ENCODE results near the gene NT5DC2.

DNA sequence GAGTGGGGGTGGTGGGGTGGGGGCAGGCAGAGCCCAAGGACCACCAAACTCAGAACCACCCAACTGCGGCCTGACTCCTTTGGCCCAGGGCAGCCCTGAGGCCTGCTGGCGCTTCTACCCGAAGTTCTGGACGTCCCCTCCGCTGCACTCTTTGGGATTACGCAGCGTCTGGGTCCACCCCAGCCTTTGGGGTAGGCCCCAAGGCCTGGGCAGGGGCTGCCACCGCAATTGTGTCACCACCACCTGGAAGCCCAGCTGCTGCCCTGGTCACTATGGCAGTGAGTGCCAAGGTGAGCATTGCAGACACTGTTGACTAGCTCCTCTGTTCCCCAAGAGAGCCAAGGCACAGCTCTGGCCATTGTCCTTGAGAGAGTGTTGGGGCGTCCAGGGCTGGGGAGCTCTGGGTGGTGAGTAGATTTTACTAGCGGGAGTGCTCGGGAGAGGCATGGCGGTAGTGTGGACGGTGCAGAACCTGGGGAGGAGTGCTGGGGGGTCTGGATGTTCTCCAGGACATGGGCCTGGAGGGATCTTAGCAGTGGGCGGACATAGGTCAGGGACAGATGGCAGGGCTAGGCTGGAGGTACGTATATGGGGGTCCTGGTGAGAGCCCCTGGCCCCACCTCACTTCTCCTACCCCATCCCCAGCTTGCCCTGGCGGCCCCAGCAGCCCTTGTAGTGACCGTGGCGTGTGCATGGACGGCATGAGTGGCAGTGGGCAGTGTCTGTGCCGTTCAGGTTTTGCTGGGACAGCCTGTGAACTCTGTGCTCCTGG, 12.8 kb downstream of the NT5DC2 start:
- TF ChIP-seq TAF1 (IDR thresholded peaks at IDR 0.05; ENCODE audit: low read depth) (no peak), ZBTB7A (IDR thresholded peaks at IDR 0.05; ENCODE audit: low read depth) (no peak), TEAD4 (IDR thresholded peaks at IDR 0.05) (no peak), RAD21 (IDR thresholded peaks at IDR 0.05; ENCODE audit: low read depth) (no peak), EGR1 (IDR thresholded peaks at IDR 0.05) (no peak), EP300 (IDR thresholded peaks at IDR 0.05; ENCODE audit: borderline replicate concordance) (no peak), FOXM1 (IDR thresholded peaks at IDR 0.05; ENCODE audit: borderline replicate concordance, low read depth) (no peak), CEBPB (IDR thresholded peaks at IDR 0.05) (no peak), YY1 (IDR thresholded peaks at IDR 0.05; ENCODE audit: low read depth) (no peak), NFIC (IDR thresholded peaks at IDR 0.05) (no peak)
- TF ChIP-seq, protein P1, sequence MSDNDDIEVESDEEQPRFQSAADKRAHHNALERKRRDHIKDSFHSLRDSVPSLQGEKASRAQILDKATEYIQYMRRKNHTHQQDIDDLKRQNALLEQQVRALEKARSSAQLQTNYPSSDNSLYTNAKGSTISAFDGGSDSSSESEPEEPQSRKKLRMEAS (IDR thresholded peaks at IDR 0.05) = no peak
- TF ChIP-seq, protein P2, sequence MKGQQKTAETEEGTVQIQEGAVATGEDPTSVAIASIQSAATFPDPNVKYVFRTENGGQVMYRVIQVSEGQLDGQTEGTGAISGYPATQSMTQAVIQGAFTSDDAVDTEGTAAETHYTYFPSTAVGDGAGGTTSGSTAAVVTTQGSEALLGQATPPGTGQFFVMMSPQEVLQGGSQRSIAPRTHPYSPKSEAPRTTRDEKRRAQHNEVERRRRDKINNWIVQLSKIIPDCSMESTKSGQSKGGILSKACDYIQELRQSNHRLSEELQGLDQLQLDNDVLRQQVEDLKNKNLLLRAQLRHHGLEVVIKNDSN (IDR thresholded peaks at IDR 0.05) = no peak
- TF ChIP-seq, protein P3, sequence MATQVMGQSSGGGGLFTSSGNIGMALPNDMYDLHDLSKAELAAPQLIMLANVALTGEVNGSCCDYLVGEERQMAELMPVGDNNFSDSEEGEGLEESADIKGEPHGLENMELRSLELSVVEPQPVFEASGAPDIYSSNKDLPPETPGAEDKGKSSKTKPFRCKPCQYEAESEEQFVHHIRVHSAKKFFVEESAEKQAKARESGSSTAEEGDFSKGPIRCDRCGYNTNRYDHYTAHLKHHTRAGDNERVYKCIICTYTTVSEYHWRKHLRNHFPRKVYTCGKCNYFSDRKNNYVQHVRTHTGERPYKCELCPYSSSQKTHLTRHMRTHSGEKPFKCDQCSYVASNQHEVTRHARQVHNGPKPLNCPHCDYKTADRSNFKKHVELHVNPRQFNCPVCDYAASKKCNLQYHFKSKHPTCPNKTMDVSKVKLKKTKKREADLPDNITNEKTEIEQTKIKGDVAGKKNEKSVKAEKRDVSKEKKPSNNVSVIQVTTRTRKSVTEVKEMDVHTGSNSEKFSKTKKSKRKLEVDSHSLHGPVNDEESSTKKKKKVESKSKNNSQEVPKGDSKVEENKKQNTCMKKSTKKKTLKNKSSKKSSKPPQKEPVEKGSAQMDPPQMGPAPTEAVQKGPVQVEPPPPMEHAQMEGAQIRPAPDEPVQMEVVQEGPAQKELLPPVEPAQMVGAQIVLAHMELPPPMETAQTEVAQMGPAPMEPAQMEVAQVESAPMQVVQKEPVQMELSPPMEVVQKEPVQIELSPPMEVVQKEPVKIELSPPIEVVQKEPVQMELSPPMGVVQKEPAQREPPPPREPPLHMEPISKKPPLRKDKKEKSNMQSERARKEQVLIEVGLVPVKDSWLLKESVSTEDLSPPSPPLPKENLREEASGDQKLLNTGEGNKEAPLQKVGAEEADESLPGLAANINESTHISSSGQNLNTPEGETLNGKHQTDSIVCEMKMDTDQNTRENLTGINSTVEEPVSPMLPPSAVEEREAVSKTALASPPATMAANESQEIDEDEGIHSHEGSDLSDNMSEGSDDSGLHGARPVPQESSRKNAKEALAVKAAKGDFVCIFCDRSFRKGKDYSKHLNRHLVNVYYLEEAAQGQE (IDR thresholded peaks at IDR 0.05; ENCODE audit: low read depth) = no peak

Data from Ishikawa (cell line).